ENCODE measurements around the gene DHRSX.
"Not testable (repeated sequence)": the region's sequence is repeated elsewhere in the genome, so short reads cannot be mapped to it uniquely, and the experiment has no call there.

Gene DHRSX

DNA sequence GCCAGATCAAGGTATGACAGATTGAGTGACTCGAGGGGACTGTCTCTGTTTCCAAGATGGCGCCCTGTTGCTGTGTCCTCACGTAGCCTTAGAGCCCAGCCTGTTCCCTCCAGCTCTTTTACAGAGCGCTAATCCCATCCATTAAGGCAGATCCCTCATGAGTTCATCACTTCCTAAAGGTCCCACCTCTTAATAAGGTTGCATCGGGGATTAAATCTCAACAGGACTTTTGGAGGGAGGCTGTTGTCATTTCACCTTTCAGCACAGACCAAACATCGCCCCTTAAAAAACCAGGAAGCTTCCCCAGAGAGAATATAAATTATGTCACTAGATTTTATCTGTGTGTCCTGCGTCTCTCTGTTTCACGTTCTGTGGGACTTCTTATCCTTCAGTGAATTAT, 32.6 kb upstream of the DHRSX start:
- FAIRE-seq (no peak), DNase-seq (ENCODE audit: insufficient read length, low spot score) (no peak)
- TF ChIP-seq, protein P1, sequence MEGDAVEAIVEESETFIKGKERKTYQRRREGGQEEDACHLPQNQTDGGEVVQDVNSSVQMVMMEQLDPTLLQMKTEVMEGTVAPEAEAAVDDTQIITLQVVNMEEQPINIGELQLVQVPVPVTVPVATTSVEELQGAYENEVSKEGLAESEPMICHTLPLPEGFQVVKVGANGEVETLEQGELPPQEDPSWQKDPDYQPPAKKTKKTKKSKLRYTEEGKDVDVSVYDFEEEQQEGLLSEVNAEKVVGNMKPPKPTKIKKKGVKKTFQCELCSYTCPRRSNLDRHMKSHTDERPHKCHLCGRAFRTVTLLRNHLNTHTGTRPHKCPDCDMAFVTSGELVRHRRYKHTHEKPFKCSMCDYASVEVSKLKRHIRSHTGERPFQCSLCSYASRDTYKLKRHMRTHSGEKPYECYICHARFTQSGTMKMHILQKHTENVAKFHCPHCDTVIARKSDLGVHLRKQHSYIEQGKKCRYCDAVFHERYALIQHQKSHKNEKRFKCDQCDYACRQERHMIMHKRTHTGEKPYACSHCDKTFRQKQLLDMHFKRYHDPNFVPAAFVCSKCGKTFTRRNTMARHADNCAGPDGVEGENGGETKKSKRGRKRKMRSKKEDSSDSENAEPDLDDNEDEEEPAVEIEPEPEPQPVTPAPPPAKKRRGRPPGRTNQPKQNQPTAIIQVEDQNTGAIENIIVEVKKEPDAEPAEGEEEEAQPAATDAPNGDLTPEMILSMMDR (IDR thresholded peaks at IDR 0.05; ENCODE audit: insufficient read depth, missing control alignments): no peak

DNA sequence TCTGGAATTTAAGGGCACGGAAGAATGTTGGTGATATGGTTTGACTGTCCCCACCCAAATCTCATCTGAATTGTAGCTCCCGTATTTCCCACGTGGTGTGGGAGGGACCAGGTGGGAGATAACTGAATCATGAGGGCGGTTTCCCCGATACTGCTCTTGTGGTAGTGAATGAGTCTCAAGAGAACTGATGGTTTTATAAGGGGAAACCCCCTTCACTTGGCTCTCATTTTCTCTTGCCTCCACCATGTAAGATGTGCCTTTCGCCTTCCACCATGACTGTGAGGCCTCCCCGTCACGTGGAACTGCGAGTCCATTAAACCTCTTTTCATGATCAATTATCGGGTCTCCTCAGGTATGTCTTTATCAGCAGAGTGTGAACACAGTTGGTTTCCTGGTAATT, 25.6 kb upstream of the DHRSX start:
- FAIRE-seq (no peak), DNase-seq (ENCODE audit: insufficient read length, low spot score) (no peak)
- TF ChIP-seq, protein P1 (IDR thresholded peaks at IDR 0.05; ENCODE audit: insufficient read depth, missing control alignments): no peak

DNA sequence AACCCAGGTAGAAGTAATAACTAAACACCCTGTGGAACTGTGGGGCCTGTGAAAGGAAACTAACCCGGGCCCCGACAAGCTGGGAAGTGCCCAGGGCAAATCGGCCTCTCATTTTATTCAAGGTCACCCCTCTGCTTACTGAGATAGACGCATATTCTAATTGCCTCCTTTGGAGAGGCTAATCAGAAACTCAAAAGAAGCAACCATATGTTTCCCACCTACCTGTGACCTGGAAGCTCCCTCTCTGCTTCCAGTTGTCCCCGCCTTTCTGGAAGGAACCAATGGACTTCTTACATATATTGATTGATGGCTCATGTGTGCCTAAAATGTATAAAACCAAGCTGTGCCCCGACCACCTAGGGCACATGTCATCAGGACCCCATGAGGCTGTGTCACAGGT, 23.1 kb upstream of the DHRSX start:
- FAIRE-seq (no peak), DNase-seq (ENCODE audit: insufficient read length, low spot score) (no peak)
- TF ChIP-seq, protein P1 (IDR thresholded peaks at IDR 0.05; ENCODE audit: insufficient read depth, missing control alignments): no peak

DNA sequence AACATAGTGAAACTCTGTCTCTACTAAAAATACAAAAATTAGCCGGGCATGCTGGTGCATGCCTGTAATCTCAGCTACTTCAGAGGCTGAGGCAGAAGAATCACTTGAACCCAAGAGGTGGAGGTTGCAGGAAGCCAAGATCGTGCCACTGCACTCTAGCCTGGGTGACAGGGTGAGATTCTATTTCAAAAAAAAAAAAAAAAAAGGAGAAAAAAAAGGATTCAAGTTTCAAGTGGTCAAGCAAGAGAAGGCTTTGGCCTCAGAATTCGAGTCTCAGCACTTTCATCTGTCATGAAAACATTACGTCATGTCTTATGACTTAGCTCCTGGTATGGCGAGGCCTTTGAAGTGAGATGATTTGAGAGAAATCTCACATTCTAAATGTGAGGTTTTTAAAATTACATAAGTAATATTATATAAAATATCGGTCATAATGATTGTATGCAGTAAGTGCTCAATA, 21.2 kb upstream of the DHRSX start:
- no peak for DNase-seq (ENCODE audit: insufficient read length, low spot score)
- TF ChIP-seq, protein P1 (IDR thresholded peaks at IDR 0.05; ENCODE audit: insufficient read depth, missing control alignments): no peak
- no peak for FAIRE-seq

DNA sequence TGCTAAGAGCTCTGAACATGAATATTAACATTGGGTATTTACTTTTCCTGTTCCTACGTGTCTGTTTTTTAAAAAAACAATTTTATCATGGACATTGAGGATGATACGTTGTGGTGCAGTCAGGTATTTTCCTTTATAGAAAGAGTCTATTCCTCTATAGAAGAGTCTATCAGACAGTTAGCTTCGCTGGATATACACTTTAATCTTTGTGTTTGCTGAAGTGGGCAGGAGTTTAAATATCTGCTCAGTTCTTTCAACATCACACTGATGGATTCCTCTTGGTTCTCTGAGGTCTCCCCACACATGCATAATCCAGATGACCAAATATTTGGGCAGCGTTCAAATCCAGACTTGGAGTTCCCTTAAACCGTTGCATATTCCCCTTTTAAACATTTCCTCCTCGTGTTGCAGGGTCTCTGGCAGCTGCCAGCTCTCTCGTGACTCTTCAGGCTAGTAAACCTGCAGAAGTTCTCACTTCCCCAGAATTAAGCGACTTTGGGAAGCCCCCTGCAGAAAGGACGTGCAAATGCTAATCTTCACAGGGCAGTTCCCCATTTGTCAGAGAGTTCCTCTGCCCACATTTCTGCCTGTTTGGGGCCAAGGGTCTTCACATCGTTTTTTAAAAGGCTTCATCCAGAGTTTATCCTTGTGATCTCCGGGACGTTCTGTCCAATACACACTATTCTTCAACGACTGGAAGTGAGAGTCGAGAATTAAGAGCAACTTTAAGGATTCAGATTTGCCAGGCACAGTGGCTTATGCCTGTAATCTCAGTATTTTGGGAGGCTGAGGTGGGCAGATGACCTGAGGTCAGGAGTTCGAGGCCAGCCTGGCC, 20.5 kb upstream of the DHRSX start:
- DNase-seq (ENCODE audit: insufficient read length, low spot score) (no peak), FAIRE-seq (no peak)
- TF ChIP-seq, protein P1 (IDR thresholded peaks at IDR 0.05; ENCODE audit: insufficient read depth, missing control alignments): no peak

DNA sequence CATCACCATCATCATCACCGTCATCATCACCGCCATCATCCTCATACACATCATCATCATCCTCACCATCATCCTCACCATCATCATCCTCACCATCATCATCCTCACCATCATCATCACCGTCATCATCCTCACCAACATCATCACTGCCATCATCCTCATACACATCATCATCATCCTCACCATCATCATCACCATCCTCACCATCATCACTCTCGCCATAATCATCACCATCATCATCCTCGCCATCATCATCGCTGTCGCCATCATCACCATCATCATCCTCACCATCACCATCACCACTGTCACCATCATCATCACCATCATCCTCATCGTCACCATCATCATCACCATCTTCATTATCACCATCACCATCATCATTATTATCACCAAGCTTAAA, 19.8 kb upstream of the DHRSX start:
- TF ChIP-seq, protein P1 (IDR thresholded peaks at IDR 0.05; ENCODE audit: insufficient read depth, missing control alignments): no peak
- no peak for DNase-seq (ENCODE audit: insufficient read length, low spot score)
- no peak for FAIRE-seq

DNA sequence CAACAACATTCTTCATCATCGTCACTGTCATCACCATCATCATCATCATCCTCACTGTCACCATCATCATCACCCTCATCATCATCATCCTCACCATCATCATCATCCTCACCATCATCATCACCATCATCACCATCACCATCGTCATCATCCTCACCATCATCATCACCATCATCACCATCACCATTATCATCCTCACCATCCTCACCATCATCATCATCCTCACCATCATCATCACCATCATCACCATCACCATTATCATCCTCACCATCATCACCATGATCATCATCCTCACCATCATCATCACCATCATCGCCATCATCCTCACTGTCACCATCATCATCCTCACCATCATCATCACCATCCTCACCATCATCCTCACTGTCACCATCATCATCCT, 18.9 kb upstream of the DHRSX start:
- not testable (repeated sequence) for FAIRE-seq; DNase-seq (ENCODE audit: insufficient read length, low spot score)
